HTERT RPE-1 (cell line): ENCODE data around the gene HM13.
"Not testable (repeated sequence)": the region's sequence is repeated elsewhere in the genome, so short reads cannot be mapped to it uniquely, and the experiment has no call there.

Source experiments
- in situ Hi-C: fragments of 300-500 bp; cut with MboI; formaldehyde crosslinking; loops from 4 replicates; pipeline ENCODE4 v1.14.3; 2020; ENCODE audit warnings: low sequenced_read_pairs

Gene HM13

DNA sequence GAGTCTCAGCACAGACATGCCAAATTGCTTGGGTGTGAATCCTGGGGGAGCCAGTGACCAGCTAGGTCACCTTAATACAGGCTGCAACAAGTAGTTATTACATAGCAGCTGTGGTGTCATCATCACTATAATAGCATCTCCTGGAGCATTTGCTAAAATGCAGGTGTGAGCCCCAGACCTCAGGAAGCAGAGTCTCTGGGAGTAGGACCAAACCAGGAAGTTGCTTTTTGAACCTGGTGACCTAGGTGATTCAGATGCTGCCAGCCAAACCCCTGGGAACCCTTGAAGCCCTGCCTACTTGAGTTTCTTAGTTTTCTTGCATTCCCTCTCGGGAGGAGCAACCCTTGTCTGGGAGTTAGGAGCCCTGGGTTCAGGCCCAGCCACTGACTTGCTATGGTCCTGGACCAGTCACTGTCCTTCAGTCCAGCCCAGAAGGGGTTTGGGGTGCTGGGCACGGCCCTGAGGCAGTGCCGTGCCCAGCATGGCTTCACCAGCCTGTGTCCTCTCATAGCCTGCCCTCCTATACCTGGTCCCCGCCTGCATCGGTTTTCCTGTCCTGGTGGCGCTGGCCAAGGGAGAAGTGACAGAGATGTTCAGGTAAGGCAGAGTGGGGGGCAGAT is 51.6 kb downstream of the HM13 start:
- in situ Hi-C loops, result no loop called here

DNA sequence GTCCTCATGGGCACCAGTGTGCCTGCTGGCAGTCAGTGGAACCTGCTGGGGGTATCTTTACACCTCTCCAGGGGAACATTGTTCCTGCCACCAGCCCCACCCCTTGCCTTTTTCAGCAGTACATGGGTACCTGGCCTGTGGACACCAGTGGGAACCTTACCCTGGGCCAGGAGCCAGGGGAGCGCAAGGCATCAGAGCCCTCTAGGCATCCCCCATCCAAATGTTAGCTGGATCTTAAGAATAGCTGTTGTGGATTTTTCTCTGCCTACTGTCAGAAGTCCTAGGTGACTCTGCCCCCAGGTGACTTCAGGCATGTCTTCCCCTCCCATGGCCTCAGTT is 52.0 kb downstream of the HM13 start:
- in situ Hi-C loops, result no loop called here

DNA sequence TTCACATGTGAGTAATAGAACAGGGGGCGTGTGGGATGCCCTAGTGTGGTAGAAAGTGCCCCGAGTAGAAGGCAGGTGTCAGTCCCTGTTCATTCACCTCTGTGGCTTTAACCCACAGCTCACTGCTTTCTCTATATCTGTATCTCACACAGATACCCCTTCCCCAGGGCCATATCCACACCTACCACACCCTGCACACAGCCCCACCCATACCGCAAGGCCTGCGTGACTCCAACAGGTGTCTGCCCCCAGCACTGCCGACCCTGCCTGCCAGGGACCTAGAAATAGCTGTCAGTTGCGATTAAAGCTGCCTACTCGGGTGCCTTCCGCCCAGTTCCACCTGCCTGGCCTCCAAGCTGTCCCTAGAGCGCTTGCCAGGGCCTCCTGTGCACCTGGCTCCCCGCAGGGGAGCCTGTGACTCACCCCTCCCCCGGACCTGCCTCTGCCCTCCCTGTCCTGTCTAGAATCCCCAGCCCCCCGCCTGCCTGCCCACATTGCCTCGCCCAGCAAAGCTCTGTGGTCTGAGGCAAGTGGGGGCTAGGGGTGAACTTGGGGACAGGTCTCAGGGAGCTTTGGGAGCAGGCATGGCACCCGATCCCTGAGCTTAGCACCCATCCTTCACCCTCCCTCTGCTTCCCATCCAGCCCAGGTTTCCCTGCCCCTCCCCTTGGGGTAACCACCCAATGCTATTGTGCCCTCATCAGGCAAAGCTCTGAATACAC is 52.6 kb downstream of the HM13 start:
- in situ Hi-C loops, result no loop called here

DNA sequence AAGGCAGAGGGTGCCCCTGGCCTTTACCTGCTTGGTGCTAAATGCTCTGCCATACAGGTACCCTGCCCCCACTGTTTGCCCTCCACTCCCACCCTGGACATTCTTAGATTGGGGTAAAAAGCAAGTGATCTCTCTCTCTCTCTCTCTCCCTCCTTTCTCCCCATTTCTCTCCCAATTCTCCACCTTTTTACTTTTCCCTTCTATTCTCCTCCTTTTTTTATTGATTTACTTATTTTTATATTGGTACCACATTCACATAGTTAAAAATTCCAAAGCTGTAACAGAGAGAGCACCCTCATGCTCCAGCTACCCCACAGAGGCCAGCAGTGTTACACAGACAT is 53.1 kb downstream of the HM13 start:
- in situ Hi-C loops, result no loop called here

DNA sequence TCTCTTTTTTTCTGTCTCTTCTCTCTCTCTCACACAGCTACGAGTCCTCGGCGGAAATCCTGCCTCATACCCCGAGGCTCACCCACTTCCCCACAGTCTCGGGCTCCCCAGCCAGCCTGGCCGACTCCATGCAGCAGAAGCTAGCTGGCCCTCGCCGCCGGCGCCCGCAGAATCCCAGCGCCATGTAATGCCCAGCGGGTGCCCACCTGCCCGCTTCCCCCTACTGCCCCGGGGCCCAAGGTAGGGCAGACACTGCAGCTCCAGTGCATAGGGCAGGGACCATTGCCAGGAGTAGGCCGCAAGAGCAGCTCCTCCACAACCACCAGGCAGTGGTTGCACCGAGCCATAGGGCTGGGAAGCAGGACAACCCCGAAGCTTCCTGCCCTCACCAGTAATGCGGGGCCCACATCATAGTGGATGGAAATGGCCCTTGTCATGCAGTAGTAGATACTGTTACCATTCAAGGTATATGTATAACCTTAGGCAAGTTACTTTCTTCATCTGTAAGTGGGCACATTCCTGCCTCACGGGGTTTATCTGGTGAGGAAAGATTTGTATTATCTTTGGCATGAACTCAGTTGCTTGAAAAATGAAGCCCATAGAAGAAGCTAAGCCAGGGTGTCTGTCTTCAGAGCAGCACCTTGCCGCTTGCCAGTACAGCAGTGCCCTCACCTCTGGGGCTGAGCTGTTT is 53.9 kb downstream of the HM13 start:
- in situ Hi-C loops, result no loop called here

DNA sequence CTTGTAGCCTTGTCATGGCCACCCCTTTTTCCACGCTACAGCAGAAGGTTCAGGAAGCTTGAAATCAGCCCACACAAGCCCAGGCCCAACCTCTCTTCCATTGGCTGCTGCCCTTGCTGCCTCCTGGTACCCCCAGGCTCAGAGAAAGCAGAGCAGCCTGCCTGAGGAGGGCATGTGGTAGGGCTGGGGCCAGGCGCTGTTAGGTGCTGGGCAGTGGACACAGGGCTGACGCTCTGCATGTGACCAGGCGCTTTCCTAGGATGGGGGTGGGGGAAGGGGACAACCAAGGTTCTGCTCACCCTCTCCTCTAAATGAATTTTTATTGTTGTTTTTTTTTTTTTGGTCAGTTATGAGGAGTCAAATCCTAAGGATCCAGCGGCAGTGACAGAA is 54.5 kb downstream of the HM13 start:
- in situ Hi-C loops, result no loop called here

DNA sequence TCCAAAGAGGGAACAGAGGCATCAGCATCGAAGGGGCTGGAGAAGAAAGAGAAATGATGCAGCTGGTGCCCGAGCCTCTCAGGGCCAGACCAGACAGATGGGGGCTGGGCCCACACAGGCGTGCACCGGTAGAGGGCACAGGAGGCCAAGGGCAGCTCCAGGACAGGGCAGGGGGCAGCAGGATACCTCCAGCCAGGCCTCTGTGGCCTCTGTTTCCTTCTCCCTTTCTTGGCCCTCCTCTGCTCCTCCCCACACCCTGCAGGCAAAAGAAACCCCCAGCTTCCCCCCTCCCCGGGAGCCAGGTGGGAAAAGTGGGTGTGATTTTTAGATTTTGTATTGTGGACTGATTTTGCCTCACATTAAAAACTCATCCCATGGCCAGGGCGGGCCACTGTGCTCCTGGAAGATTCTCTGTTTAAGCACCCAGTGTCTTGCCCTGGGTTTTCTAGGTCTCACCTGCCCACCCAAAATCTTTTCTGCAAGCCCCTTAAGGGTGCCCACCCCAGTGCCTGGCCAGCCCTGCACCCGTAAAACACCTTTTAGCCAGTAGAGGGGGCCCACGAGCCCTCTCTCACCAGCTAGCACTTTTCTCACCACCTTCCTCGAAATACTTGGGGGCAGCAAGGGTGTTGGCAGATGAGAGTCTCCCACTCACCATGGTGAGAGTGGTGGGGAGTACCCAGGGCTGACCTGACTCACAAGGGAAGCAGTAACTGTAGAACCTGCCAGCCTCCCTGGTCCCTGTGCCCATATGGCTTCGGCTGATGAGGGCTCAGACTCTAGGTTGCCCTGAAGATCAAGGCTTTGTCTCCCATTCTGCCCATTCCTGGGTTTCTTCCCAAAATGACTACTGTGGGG is 55.1 kb downstream of the HM13 start:
- in situ Hi-C loops, result no loop called here

DNA sequence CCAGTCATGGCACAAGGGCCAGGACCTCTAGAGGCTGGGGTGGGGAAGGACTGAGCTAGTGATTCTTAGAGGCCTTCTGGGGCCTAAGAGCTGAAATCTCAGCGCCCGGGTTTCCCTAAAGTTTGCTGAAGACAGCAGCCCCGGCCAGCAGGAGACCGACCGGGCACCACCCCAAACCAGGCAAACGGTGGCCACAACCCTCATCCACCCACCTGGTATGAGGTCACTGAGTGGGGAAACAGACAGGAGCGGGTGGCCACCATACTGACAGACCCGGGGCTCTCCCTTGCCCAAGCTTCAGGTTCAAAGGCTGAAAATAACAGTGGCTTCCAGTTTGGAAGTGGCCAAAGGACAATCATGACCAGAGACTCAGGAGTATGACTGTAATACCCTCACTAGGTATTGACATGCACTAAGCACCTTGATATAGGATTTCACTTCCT is 55.8 kb downstream of the HM13 start:
- in situ Hi-C loops, result no loop called here

DNA sequence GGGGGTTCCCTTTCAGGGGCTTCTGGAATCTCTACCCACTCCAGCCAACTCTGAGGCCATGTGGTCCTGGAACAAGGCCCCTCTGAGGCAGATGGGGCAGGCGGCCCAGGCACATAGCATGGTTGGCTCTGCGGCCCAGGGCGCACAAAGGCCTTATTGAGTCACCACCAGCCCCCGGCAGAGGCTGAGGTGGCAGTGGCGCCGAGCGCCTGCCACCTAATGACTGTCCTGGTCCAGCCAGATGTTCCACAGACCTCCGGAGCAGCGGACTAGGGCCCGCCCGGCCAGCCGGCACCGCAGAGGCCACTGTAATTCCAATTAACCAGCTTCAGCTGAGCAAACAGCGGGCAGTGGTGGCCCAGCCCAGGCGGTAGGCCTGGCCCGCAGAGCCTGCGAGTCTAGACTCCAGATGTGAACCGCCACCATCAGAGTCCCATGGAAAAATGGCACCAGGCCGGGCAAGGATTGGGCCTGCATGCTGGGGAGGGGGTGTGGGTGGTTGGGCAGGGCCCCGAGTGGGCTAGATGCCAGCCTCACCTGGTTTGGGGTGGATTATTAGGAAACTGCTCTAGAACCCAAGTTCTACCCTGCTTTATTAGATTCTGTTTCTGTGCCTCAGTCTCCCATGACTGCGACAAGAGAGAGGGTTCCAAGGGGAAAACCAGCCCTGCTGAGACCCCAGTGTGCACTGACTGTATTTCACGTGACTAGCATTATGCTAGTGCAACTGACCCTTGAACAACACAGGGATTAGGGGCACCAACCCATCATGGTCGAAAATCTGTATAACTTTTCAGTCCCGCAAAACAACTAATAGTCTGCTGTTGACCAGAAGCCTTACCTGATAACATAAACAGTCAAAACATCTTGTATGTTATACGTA is 56.7 kb downstream of the HM13 start:
- in situ Hi-C loops, result no loop called here

DNA sequence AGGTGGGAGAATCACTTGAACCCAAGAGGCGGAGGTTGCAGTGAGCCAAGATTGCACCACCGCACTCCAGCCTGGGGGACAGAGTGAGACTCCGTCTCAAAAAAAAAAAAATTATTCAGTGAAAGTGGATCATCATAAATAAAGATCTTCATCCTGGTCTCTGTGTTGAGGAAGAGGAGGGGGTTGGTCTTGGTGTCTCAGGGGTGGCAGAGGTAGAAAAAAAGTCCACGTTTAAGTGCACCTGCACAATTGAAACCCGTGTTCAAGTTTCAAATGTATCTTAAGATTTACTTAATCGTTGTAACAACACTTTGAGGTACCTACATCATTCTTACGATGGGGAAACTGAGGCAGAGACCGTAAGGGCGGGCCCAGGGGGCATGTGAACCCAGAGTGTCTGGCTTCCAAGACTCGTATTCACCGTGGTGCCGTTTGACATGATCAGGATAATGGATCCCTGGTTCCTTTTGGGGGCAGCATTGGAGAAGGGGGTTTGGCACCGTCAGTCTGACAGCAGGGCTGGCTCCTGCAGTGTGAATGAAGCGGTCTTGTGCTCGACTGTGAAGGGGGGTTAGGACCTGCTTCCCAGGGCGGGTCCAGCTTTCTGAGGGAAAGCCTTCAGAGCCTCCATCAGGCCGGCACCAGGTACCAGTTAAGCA is 57.9 kb downstream of the HM13 start:
- in situ Hi-C loops, result no loop called here

DNA sequence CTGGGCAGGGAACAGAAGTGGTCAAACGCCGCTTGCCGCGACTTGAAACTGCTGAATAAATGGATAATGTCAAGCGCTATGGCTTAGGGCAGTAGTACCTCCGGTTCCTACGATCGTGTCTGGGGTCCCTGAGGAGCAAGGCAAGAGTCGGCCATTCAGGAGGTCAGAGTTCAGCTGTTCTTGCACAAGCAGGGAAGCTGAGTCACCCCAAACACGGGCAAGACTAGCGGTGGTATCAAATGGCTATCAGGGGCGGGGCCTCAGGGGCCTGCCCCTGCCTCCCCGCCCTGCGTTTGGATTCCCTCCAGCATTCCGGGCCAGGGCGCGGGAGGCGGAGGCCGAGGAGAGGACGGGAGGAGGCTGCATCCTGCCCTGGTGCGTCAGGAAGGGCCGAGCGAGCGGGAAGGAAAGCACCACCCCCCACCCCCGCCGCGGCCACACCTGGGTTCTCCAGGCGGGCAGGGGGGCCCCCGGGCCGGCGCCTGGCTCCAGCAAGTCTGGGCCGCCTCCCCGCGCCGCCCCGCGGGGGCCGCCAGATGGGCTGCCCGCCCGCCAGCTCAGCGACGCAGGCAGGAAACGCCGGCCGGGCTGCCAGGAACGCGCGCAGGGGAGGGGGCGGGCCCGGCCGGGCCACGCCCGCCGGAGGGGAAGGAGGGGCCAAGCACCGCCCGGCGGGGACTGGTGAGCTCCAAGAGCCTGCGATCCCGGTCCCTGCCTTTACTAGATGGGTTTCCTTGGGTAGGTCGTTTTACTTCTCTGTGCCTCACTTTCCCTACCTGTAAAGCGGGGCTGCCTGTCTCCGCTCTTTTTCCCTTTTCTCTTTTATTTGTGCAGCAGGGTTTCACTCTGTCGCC is 58.7 kb downstream of the HM13 start:
- in situ Hi-C loops, result no loop called here

DNA sequence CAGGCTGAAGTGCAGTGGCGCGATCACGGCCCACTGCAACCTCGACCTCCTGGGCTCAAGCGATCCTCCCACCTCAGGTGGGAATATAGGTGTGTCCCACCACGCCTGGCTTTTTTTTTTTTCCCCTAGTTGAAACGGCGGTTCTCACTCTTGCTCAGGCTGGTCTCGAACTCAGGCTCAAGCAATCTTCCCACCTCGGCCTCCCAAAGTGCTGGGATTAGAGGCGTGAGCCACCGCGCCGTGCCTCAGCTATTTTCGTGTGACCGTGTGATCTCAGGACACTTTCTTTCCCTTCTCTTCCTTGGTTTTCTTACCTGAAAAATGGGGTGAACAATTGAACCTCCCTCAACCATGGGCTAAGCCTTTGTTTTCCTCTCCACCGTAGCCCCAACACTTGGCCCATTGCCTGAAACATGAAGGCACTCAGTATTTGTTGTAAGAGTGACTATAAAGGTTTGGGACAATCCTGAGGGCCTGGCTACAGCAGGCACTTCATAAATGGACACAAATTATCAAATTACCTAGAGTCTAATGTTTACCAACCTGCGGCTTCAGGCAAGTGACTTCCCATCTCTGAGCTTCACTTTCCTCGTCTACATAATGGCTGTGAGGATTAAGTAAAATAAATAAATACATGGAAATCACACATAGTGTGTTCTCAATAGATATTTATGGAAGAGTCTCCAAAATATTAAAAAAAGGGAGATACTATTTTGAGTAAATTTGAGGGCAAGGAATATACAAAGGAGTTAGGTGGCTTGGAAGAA is 59.5 kb downstream of the HM13 start:
- in situ Hi-C loops, result no loop called here

DNA sequence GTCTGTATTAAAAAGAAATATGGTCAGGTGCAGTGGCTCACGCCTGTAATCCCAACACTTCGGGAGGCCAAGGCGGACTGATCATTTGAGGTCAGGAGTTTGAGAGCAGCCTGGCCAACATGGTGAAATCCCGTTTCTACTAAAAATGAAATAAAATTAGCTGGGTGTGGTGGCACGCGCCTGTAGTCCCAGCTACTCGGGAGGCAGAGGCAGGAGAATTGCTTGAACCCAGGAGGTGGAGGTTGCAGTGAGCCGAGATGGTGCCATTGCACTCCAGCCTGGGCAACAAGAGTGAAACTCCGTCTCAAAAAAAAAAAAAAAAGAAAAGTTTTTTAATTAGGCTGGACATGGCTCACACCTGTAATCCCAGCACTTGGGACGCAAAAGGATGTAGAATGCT is 60.7 kb downstream of the HM13 start:
- in situ Hi-C loops, result not testable (repeated sequence)

DNA sequence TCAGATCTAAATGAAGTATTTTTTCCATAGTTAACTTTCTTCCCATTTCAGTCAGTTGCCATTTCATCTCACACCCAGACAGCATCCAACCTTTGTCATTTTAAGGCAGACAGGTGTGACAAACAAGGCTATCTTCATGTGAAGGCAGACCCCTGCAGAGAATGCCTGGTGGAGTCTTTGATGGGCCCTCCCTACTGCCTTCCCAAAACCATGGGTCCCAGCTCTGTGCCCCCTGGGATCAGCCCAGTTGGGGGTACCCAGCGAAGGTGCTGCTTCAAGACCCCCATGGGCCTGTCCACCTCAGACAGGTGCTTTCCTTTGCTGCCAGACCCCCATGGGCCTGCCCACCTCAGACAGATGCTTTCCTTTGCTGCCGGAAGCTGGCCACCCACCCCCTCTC is 62.5 kb downstream of the HM13 start:
- in situ Hi-C loops, result no loop called here

DNA sequence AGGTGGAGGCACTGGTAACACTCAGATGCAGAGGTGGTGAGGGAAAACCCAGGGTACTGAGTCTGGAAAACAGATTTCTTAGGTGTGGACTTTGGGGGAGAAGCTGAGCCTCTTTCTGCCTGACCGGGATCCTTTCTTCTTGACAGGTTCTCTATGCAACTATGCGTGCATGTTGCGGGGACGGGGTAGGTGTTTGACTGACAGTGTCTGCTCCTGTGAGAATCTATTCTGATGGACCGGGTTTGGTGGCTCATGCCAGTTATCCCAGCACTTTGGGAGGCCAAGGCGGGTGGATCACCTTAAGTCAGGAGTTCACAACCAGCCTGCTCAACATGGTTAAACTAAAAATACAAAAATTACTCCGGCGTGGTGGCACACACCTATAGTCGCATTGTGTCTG is 63.0 kb downstream of the HM13 start:
- in situ Hi-C loops, result no loop called here

DNA sequence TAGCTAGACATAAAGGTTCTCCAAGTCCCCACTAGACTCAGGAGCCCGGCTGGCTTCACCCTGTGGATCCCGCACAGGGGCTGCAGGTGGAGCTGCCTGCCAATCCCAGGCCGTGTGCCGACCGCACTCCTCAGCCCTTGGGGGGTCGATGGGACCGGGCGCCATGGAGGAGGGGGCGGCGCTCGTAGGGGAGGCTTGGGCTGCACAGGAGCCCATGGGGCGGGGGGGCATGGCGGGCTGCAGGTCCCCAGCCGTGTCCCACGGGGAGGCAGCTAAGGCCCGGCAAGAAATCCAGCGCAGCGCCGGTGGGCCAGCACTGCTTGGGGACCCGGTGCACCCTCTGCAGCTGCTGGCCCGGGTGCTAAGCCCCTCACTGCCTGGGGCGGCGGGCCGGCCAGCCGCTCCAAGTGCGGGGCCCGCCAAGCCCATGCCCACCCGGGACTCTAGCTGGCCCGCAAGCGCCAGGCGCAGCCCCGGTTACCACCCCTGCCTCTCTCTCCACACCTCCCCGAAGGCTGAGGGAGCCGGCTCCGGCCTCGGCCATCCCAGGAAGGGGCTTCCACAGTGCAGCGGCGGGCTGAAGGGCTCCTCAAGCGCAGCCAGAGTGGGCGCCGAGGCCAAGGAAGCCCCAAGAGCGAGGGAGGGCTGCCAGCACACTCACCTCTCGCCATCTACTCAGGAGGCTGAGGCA is 64.4 kb downstream of the HM13 start:
- in situ Hi-C loops, result no loop called here

DNA sequence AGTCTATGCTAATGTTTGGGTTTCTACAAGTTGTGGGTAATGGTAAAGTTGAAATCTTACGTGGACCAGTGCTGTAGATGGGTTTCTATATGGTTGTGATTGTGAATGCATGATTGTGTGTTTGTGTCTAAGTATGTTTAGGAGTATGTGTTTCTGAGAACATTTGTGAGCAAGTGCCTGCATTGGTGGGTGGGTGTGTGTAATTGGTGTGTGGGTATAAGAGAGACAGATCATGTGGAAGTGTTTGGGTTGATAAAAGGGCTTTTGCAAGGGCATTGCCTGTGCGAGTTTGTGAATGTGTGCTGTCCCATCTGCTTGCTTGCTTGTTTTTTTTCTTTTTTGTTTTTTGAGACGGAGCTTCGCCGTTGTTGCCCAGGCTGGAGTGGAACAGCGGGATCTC is 65.0 kb downstream of the HM13 start:
- in situ Hi-C loops, result no loop called here
